Right kidney (tissue), 1 donor: ENCODE data around the gene EFNA2.

Source experiments
- DNase-seq: peaks from one replicate; pipeline ENCODE4 v3.0.0-alpha.2; 2016

Gene EFNA2

GRCh38 chr19:1259876-1260748 lies 25.6 kb upstream of the EFNA2 start:
- DNase-seq = peak; percentile 54

GRCh38 chr19:1260749-1261537 lies 24.7 kb upstream of the EFNA2 start:
- peak; percentile 91 for DNase-seq

GRCh38 chr19:1261538-1261797 lies 24.2 kb upstream of the EFNA2 start:
- no peak for DNase-seq

- peak; percentile 73 for DNase-seq
Observed at GRCh38 chr19:1261798-1262622, 23.7 kb upstream of the EFNA2 start.

- DNase-seq = peak; percentile 58
Observed at GRCh38 chr19:1262623-1263123, 23.0 kb upstream of the EFNA2 start.

GRCh38 chr19:1263188-1263587 lies 22.5 kb upstream of the EFNA2 start:
- peak; percentile 56 for DNase-seq

- peak; percentile 65 for DNase-seq
Observed at GRCh38 chr19:1264801-1265614, 20.7 kb upstream of the EFNA2 start.

- no peak for DNase-seq
Observed at GRCh38 chr19:1265615-1266128, 20.0 kb upstream of the EFNA2 start.

GRCh38 chr19:1266129-1266915 lies 19.4 kb upstream of the EFNA2 start:
- DNase-seq = peak; percentile 95

GRCh38 chr19:1266916-1267476 lies 18.7 kb upstream of the EFNA2 start:
- DNase-seq = no peak

- DNase-seq = no peak
Observed at GRCh38 chr19:1267477-1268225, 18.0 kb upstream of the EFNA2 start.

- peak; percentile 49 for DNase-seq
Observed at GRCh38 chr19:1268226-1269064, 17.2 kb upstream of the EFNA2 start.

- peak; percentile 90 for DNase-seq
Observed at GRCh38 chr19:1269065-1269477, 16.6 kb upstream of the EFNA2 start, which contains the start of gene CIRBP. TSS of gene CIRBP (plus strand) at chr19:1269332. CDS start at chr19:1270934, 1,602 bp downstream.

- DNase-seq = peak; percentile 84
Observed at GRCh38 chr19:1269478-1270212, 16.0 kb upstream of the EFNA2 start.

GRCh38 chr19:1270213-1270853 lies 15.3 kb upstream of the EFNA2 start:
- DNase-seq = no peak

- no peak for DNase-seq
Observed at GRCh38 chr19:1270854-1271527, 14.7 kb upstream of the EFNA2 start.
